ENCODE data around the gene LARP1. TPM values are rescaled to one million over a fixed set of nuclear protein-coding genes. Genes with fewer than 3 reads are reported as not detected.

Gene LARP1
- total RNA-seq, 1 donor from 2014 or later: 231 TPM

DNA sequence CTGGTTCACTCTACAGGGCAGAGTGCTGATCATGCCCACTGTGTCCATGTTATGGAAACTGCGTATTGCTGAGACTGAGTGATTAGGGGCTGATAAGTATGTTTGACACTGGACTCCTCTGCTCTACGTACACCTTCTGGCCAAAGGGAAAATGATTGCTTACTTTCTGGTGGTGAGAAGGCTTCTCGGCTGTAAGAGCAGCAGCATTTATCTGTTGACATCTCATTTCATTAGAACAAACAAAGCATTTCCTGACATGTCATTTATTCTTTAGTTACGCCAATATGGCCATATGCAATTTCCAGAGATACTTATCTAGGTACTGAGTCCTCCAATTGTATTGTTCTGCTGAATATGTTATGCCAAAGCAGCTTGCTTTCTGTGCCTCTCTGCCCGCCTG lies 89.6 kb downstream of the LARP1 start:
- Mint-ChIP-seq H3K27me3 (no peaks in the 10 kb centered on the region), H3K9me3 (no peaks in the 10 kb centered on the region), H3K4me1 (no peaks in the 10 kb centered on the region), H3K27ac (no peak overlapping the region), H3K4me3 (no peak overlapping the region), H3K36me3 (ENCODE audit: low read depth) (no peaks in the 10 kb centered on the region)
- CTCF ChIA-PET: no interaction called here
- no peak for ATAC-seq (ENCODE audit: low read depth)
- no peak for TF ChIP-seq CTCF (IDR thresholded peaks at IDR 0.05)
- intact Hi-C loops (cut with micrococcal nuclease): no loop called here
- DNase-seq: no peak
- POLR2A ChIA-PET: interaction anchor here (0.7 kb wide), 1 partner anchor 20 kb away, joined by 3 read pairs; no protein-coding TSS in a partner anchor

- no peak for TF ChIP-seq CTCF (IDR thresholded peaks at IDR 0.05)
- no peak for ATAC-seq (ENCODE audit: low read depth)
- H3K4me3 Mint-ChIP-seq: no peak overlapping the region
- ChIA-PET POLR2A (no interaction called here), CTCF (no interaction called here)
- intact Hi-C loops (cut with micrococcal nuclease): no loop called here
- H3K4me1 Mint-ChIP-seq: peaks cover 2% of the 10 kb centered on the region
- H3K27ac Mint-ChIP-seq: no peak overlapping the region
- H3K27me3 Mint-ChIP-seq: no peaks in the 10 kb centered on the region
- DNase-seq: no peak
- H3K9me3 Mint-ChIP-seq: no peaks in the 10 kb centered on the region
- H3K36me3 Mint-ChIP-seq (ENCODE audit: low read depth): no peaks in the 10 kb centered on the region
Measured at GRCh38 chr5:154849264-154849785, 94.1 kb downstream of the LARP1 start.

DNA sequence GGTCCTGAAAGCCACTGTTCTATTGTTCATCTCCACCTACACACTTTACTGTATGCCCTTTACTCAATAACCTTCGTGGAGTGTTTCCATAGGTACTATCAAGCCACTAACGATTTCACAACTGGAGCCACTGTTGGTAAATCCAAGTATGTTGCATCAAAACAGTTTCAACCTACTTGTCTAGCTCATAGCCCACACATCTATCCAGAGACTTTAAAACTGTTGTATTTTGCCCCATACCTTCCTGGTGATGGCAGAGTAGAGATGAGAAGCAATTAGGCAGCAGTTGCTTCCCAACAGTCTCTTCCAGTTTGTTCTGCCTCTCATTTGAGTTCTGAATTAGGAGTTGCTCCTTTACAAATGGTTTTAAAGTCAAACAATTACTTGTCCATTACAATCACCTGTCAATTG lies 94.6 kb downstream of the LARP1 start:
- peaks cover 2% of the 10 kb centered on the region for H3K4me1 Mint-ChIP-seq
- no peak overlapping the region for H3K27ac Mint-ChIP-seq
- intact Hi-C loops (cut with micrococcal nuclease): no loop called here
- H3K9me3 Mint-ChIP-seq: no peaks in the 10 kb centered on the region
- no peak for TF ChIP-seq CTCF (IDR thresholded peaks at IDR 0.05)
- ChIA-PET CTCF (no interaction called here), POLR2A (no interaction called here)
- H3K4me3 Mint-ChIP-seq: no peak overlapping the region
- ATAC-seq (ENCODE audit: low read depth) (no peak), DNase-seq (no peak)
- H3K36me3 Mint-ChIP-seq (ENCODE audit: low read depth): no peaks in the 10 kb centered on the region
- no peaks in the 10 kb centered on the region for H3K27me3 Mint-ChIP-seq

- H3K27me3 Mint-ChIP-seq: no peaks in the 10 kb centered on the region
- TF ChIP-seq CTCF (IDR thresholded peaks at IDR 0.05): no peak
- CTCF ChIA-PET: no interaction called here
- no peak within 1 kb of the TSS for H3K27ac Mint-ChIP-seq
- no peaks in the 10 kb centered on the region for H3K36me3 Mint-ChIP-seq (ENCODE audit: low read depth)
- no peaks in the 10 kb centered on the region for H3K9me3 Mint-ChIP-seq
- H3K4me3 Mint-ChIP-seq: no peak within 1 kb of the TSS
- no peak for ATAC-seq (ENCODE audit: low read depth)
- POLR2A ChIA-PET: interaction anchor here (0.6 kb wide), 1 partner anchor 34 kb away, joined by 4 read pairs; no protein-coding TSS in a partner anchor
- intact Hi-C loops (cut with micrococcal nuclease): no loop called here
- H3K4me1 Mint-ChIP-seq: peaks cover 2% of the 10 kb centered on the region
- no peak for DNase-seq
Measured at GRCh38 chr5:154850255-154851062, 95.3 kb downstream of the LARP1 start, which contains the start of gene FAXDC2. Gene FAXDC2, minus strand, starts transcription at chr5:154850603. Its CDS starts 12,425 bp downstream, at chr5:154838178.

DNA sequence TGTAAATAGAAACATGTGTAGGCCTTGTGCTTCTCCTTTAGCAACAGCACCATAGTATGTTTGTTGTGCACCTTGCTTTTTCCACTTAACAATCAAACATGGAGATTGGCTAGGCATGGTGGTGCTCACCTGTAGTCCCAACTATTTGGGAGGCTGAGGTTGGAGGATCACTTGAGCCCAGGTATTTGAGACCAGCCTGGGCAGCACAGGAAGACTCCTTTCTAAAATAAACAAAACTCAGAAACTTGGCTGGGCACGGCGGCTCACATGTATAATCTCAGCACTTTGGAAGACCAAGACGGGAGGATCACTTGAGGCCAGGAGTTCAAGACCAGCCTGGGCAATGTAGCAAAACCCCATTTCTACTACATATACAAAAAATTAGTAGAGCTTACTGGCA lies 96.2 kb downstream of the LARP1 start:
- no peak for TF ChIP-seq CTCF (IDR thresholded peaks at IDR 0.05)
- DNase-seq (no peak), ATAC-seq (ENCODE audit: low read depth) (no peak)
- Mint-ChIP-seq H3K27me3 (no peaks in the 10 kb centered on the region), H3K9me3 (no peaks in the 10 kb centered on the region), H3K27ac (no peak overlapping the region), H3K36me3 (ENCODE audit: low read depth) (no peaks in the 10 kb centered on the region), H3K4me1 (peaks cover 2% of the 10 kb centered on the region), H3K4me3 (no peak overlapping the region)
- CTCF ChIA-PET: no interaction called here
- intact Hi-C loops (cut with micrococcal nuclease): no loop called here
- POLR2A ChIA-PET: no interaction called here
